Stimulated activated CD8-positive, alpha-beta memory T cell treated with anti-CD3 and anti-CD28 coated beads, Interleukin-15, amount 100 ng/mL, for 48 hours (primary cell): ENCODE measurements around the gene C4orf54.

Experiments
- DNase-seq, 2 donors: peaks; one replicate each; pipeline ENCODE4 v3.0.0-alpha.2; 2020; ENCODE audit warnings: low read depth in 2 of 2

C4orf54 gene

GRCh38 chr4:99624141-99624719, 33.4 kb downstream of the C4orf54 start:
- no peak for DNase-seq

GRCh38 chr4:99622341-99622740, 35.3 kb downstream of the C4orf54 start:
- DNase-seq, result no peak

GRCh38 chr4:99617374-99617773, 40.3 kb downstream of the C4orf54 start:
- no peak for DNase-seq

- DNase-seq, result no peak
Observed at GRCh38 chr4:99615170-99615820, 42.3 kb downstream of the C4orf54 start.

- no peak for DNase-seq
Observed at GRCh38 chr4:99614491-99614890, 43.1 kb downstream of the C4orf54 start.

- no peak for DNase-seq
Observed at GRCh38 chr4:99612704-99613103, 44.9 kb downstream of the C4orf54 start.

GRCh38 chr4:99612281-99612680, 45.3 kb downstream of the C4orf54 start:
- no peak for DNase-seq

- DNase-seq, result no peak
Observed at GRCh38 chr4:99610605-99611175, 46.9 kb downstream of the C4orf54 start.

GRCh38 chr4:99608417-99608816, 49.2 kb downstream of the C4orf54 start:
- no peak for DNase-seq
